Suprapubic skin (tissue), 4 donors: ENCODE data around the gene KISS1. TPM values are rescaled to one million over a fixed set of nuclear protein-coding genes. Genes with fewer than 3 reads are reported as not detected.

Source experiments
- DNase-seq, 2 donors: peaks; one replicate each; pipeline ENCODE4 v3.0.0-alpha.2; 2019; ENCODE audit warnings: low spot score in 2 of 2
- H3K27ac ChIP-seq: fragments of 200-600 bp; sonication (generic); one replicate; pipeline ENCODE4 v1.5.1; 2019
- H3K27me3 ChIP-seq: fragments of 200-600 bp; sonication (generic); one replicate; pipeline ENCODE4 v1.5.1; 2019
- H3K36me3 ChIP-seq: fragments of 200-600 bp; sonication (generic); one replicate; pipeline ENCODE4 v1.5.1; 2019
- H3K4me1 ChIP-seq: fragments of 200-600 bp; sonication (generic); one replicate; pipeline ENCODE4 v1.5.1; 2019
- H3K4me3 ChIP-seq: fragments of 200-600 bp; sonication (generic); one replicate; pipeline ENCODE4 v1.5.1; 2019; ENCODE audit warnings: mild to moderate bottlenecking
- H3K9me3 ChIP-seq: fragments of 200-600 bp; sonication (generic); one replicate; pipeline ENCODE4 v1.5.1; 2019
- CTCF ChIP-seq, 2 donors: fragments of 200-600 bp in 1 of 2; fragments of 450-650 bp in 1 of 2; sonication (generic) in 1 of 2; IDR thresholded peaks; one replicate each; pipeline ENCODE4 v1.5.1; 2016 to 2019; ENCODE audit warnings: antibody characterized with exemption in 2 of 2, mild to moderate bottlenecking in 1 of 2, moderate library complexity in 1 of 2
- EP300 ChIP-seq: sonication (generic); formaldehyde crosslinking; IDR thresholded peaks from one replicate; pipeline ENCODE4 v1.6.1; 2017; ENCODE audit warnings: antibody characterized with exemption
- POLR2A ChIP-seq, 2 donors: fragments of 450-650 bp; IDR thresholded peaks; one replicate each; pipeline ENCODE4 v1.6.1; 2017; ENCODE audit warnings: antibody characterized with exemption in 2 of 2, mild to moderate bottlenecking in 2 of 2, moderate library complexity in 2 of 2
- POLR2AphosphoS5 ChIP-seq, 3 donors: sonication (generic); formaldehyde crosslinking; IDR thresholded peaks; one replicate each; pipeline ENCODE4 v1.6.1; 2017; ENCODE audit warnings: antibody characterized with exemption in 3 of 3
- WGBS: methylation state at CpG from one replicate; pipeline ENCODE4 v1.1.5; 2018; 5-methylcytosine and 5-hydroxymethylcytosine counted together
- total RNA-seq, 4 donors: library from RNA; depleted of rRNA; stranded (reverse); fragments of >200 nt; gene quantifications; one replicate each; pipeline ENCODE4 v1.1.0, GENCODE V29; 2016

Gene KISS1
- total RNA-seq, 4 donors from 2014 or later: not detected

GRCh38 chr1:204203206-204203767 is 7.0 kb upstream of the KISS1 start:
- H3K4me3 ChIP-seq: no peak overlapping the region
- WGBS: 90% methylated on average over 4 of the region's 5 CpGs
- TF ChIP-seq CTCF (IDR thresholded peaks at IDR 0.05) (no peak), POLR2AphosphoS5 (IDR thresholded peaks at IDR 0.05) (no peak), EP300 (no peak), POLR2A (IDR thresholded peaks at IDR 0.05) (no peak)
- no peak overlapping the region for H3K27ac ChIP-seq
- peak in 1 of 2 donors; percentile 65 for DNase-seq
- no peaks in the 10 kb centered on the region for H3K9me3 ChIP-seq
- H3K36me3 ChIP-seq: no peaks in the 10 kb centered on the region
- H3K27me3 ChIP-seq: no peaks in the 10 kb centered on the region
- H3K4me1 ChIP-seq: peaks cover 23% of the 10 kb centered on the region

- TF ChIP-seq CTCF (IDR thresholded peaks at IDR 0.05) (no peak), EP300 (no peak), POLR2AphosphoS5 (IDR thresholded peaks at IDR 0.05) (no peak), POLR2A (IDR thresholded peaks at IDR 0.05) (no peak)
- H3K4me1 ChIP-seq: peaks cover 23% of the 10 kb centered on the region
- no peaks in the 10 kb centered on the region for H3K27me3 ChIP-seq
Measured at GRCh38 chr1:204202481-204202880, 6.2 kb upstream of the KISS1 start.

GRCh38 chr1:204201348-204202040 is 5.2 kb upstream of the KISS1 start:
- WGBS: 83% methylated on average over 12 of the region's 12 CpGs
- Histone ChIP-seq H3K27me3 (no peaks in the 10 kb centered on the region), H3K9me3 (no peaks in the 10 kb centered on the region), H3K27ac (no peak overlapping the region), H3K36me3 (no peaks in the 10 kb centered on the region), H3K4me3 (no peak overlapping the region), H3K4me1 (peaks cover 14% of the 10 kb centered on the region)
- no peak for TF ChIP-seq POLR2A (IDR thresholded peaks at IDR 0.05)
- no peak for TF ChIP-seq EP300
- TF ChIP-seq POLR2AphosphoS5 (IDR thresholded peaks at IDR 0.05): no peak
- no peak for TF ChIP-seq CTCF (IDR thresholded peaks at IDR 0.05)
- DNase-seq: peak in 1 of 2 donors; percentile 46

More at GRCh38 chr1:204202481-204202880, 6.2 kb upstream of the KISS1 start:
- Histone ChIP-seq H3K9me3 (no peaks in the 10 kb centered on the region), H3K4me3 (no peak overlapping the region), H3K36me3 (no peaks in the 10 kb centered on the region), H3K27ac (no peak overlapping the region)
- peak; percentile 24 to 25 for DNase-seq
- WGBS: 87% methylated on average over 4 of the region's 4 CpGs

GRCh38 chr1:204199579-204199978 is 3.3 kb upstream of the KISS1 start:
- Histone ChIP-seq H3K4me1 (peaks cover 6% of the 10 kb centered on the region), H3K27ac (no peak overlapping the region), H3K9me3 (no peaks in the 10 kb centered on the region), H3K36me3 (no peaks in the 10 kb centered on the region), H3K27me3 (no peaks in the 10 kb centered on the region), H3K4me3 (no peak overlapping the region)
- WGBS: 85% methylated on average over 9 of the region's 9 CpGs
- TF ChIP-seq POLR2AphosphoS5 (IDR thresholded peaks at IDR 0.05): no peak
- TF ChIP-seq CTCF (IDR thresholded peaks at IDR 0.05): no peak
- TF ChIP-seq POLR2A (IDR thresholded peaks at IDR 0.05): no peak
- no peak for TF ChIP-seq EP300
- peak in 1 of 2 donors; percentile 30 for DNase-seq
